Breast epithelium (tissue), 4 donors: ENCODE results near the gene NCS1. TPM values are rescaled to one million over a fixed set of nuclear protein-coding genes. Genes with fewer than 3 reads are reported as not detected.

Experiments
- DNase-seq, 2 donors: peaks; one replicate each; pipeline ENCODE4 v3.0.0-alpha.2; 2019; ENCODE audit warnings: low spot score in 2 of 2
- H3K27ac ChIP-seq, 2 donors: fragments of 200-600 bp; sonication (generic) in 1 of 2; one replicate each; pipeline ENCODE4 v1.5.1; 2016 to 2019; ENCODE audit warnings: mild to moderate bottlenecking in 1 of 2
- H3K27me3 ChIP-seq, 2 donors: fragments of 200-600 bp; sonication (generic) in 1 of 2; one replicate each; pipeline versions ENCODE4 v1.5.1 to v1.6.0; 2017 to 2019; ENCODE audit warnings: control low read depth in 1 of 2, mild to moderate bottlenecking in 1 of 2
- H3K36me3 ChIP-seq: fragments of 200-600 bp; one replicate; pipeline ENCODE4 v1.5.1; 2019
- H3K4me1 ChIP-seq, 2 donors: fragments of 200-600 bp; sonication (generic); one replicate each; pipeline ENCODE4 v1.5.1; 2016 to 2019; ENCODE audit warnings: control low read depth in 1 of 2
- H3K4me3 ChIP-seq, 3 donors: fragments of 200-600 bp; sonication (generic); 1 replicate in 2 of 3; 2 replicates in 1 of 3; pipeline ENCODE4 v1.5.1; 2016 to 2019; ENCODE audit warnings: mild to moderate bottlenecking in 3 of 3, moderate library complexity in 2 of 3
- H3K9me3 ChIP-seq, 2 donors: fragments of 200-600 bp; sonication (generic) in 1 of 2; one replicate each; pipeline ENCODE4 v1.5.1; 2016 to 2019; ENCODE audit warnings: control low read depth in 1 of 2
- CTCF ChIP-seq, 3 donors: fragments of 450-650 bp; IDR thresholded peaks; one replicate each; pipeline ENCODE4 v1.5.1; 2016 to 2017; ENCODE audit warnings: antibody characterized with exemption in 3 of 3, mild to moderate bottlenecking in 3 of 3, moderate library complexity in 3 of 3
- POLR2A ChIP-seq: fragments of 450-650 bp; IDR thresholded peaks from one replicate; pipeline ENCODE4 v1.6.1; 2016; ENCODE audit warnings: antibody characterized with exemption, mild to moderate bottlenecking, moderate library complexity
- POLR2AphosphoS5 ChIP-seq, 3 donors: sonication (generic); formaldehyde crosslinking; IDR thresholded peaks; one replicate each; pipeline ENCODE4 v1.6.1; 2017; ENCODE audit warnings: antibody characterized with exemption in 3 of 3
- intact Hi-C: fragments of 100-400 bp; cut with DNase I; formaldehyde crosslinking; loops from one replicate; pipeline ENCODE4 v1.15.1; 2023; ENCODE audit warnings: low total_unique reads
- total RNA-seq, 3 donors: library from RNA; depleted of rRNA; stranded (reverse); fragments of >200 nt; gene quantifications; one replicate each; pipeline ENCODE4 v1.1.0, GENCODE V29; 2016

NCS1 gene
- total RNA-seq, 3 donors from 2014 or later = 3.2 to 3.9 (median 3.4) TPM

GRCh38 chr9:130185017-130185416 lies 12.8 kb downstream of the NCS1 start:
- TF ChIP-seq CTCF (IDR thresholded peaks at IDR 0.05) (no peak), POLR2A (no peak), POLR2AphosphoS5 (IDR thresholded peaks at IDR 0.05) (no peak)
- intact Hi-C loops = no loop called here
- no peaks in the 10 kb centered on the region for H3K9me3 ChIP-seq
- H3K4me1 ChIP-seq = peaks cover 0 to 7% of the 10 kb centered on the region in 2 donors
- H3K36me3 ChIP-seq = no peaks in the 10 kb centered on the region
- DNase-seq = no peak
- peak overlapping the region; percentile 60 to 74 for H3K27ac ChIP-seq
- no peak overlapping the region for H3K4me3 ChIP-seq
- H3K27me3 ChIP-seq = no peaks in the 10 kb centered on the region

DNA sequence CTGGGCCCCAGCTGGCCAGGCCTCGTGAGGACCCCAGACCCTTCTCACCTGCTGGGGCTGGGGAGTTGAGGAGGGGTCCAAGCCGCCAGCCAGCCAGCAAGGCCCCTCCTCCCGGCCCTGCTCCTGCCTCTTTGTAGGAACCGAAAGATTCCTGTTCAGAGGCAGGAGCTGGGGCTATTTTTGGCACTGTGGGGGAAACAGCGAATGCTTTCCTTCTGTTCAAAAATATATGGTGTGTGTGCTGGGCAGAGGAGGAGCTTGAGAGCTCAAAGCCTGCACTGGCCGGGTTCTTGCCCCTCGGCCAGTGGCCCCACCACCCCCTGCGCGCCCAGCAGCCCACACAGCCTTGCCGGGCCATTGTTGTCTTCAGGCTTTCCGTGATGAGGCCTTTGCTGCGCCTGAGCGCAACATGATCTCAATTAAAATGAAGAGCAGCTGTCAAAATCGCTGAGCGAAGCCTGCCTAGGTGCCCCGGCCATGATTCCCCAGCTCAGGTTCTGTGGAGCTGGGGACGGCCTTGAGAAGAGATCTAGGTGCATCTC lies 13.4 kb downstream of the NCS1 start:
- H3K36me3 ChIP-seq = no peaks in the 10 kb centered on the region
- no peak for DNase-seq
- H3K27ac ChIP-seq = peak overlapping the region; percentile 60 to 74
- no peaks in the 10 kb centered on the region for H3K27me3 ChIP-seq
- H3K4me3 ChIP-seq = peak overlapping the region in 1 of 3 donors; percentile 17
- peaks cover 0 to 7% of the 10 kb centered on the region in 2 donors for H3K4me1 ChIP-seq
- intact Hi-C loops = no loop called here
- no peak for TF ChIP-seq CTCF (IDR thresholded peaks at IDR 0.05)
- TF ChIP-seq POLR2A = no peak
- no peak for TF ChIP-seq POLR2AphosphoS5 (IDR thresholded peaks at IDR 0.05)
- no peaks in the 10 kb centered on the region for H3K9me3 ChIP-seq

DNA sequence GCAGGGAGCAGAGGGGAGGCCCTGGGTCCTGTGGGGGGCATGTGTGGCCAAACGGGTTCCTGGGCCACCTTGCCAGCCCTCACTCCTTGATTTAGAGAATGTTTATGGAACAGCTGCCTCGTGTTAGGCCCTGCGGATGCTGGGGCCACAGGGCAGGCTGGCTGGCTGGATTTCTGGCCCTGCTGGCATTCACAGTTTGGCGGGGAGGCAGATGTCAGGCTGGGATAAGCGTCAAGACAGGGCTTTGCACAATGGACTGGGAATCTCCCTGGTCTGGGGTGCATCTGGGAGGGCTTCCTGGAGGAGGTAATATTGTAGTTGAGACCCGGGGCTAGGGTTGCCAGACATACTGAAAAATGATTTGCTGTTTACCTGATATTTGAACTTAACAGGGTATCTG lies 13.8 kb downstream of the NCS1 start:
- Histone ChIP-seq H3K4me3 (peak overlapping the region in 1 of 3 donors; percentile 17), H3K27ac (peak overlapping the region; percentile 60 to 74)

DNA sequence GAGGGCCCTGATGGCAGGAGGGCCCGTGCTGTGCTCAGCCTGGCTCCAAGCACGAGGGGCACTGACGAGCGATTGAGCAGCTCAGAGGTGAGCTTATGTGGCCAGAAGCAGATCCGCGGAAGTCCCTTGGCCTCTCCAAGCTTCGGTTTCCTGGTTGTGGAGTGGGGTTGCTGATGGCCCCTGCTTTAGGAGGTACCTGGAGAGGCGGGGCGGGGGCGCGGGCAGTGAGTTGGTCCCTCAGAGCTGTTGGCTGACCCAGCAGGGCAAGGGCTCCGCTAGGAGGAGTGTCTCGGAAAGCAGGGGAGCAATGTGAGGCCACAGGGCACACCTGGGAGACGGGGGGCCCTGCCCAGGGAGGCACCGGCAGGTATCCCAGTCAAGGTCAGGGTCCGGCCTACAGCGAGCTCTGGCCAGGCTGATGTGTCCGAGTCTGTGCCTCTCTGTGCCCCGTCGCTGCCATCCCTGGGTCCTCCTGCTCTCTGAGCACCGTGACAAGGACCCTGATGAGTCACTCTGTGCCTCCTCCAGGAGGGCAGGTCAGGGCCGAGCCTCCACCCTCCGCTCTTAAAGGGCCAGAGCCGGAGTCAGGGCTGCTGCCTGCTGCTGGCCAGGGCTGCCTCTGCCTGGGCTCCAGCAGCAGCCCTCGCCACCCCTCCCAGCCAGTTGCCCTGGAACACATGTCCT lies 14.8 kb downstream of the NCS1 start:
- Histone ChIP-seq H3K4me3 (peak overlapping the region; percentile 15 to 54 (median 47)), H3K36me3 (no peaks in the 10 kb centered on the region), H3K27ac (peak overlapping the region; percentile 54 to 63), H3K27me3 (no peaks in the 10 kb centered on the region), H3K4me1 (peaks cover 0 to 7% of the 10 kb centered on the region in 2 donors), H3K9me3 (no peaks in the 10 kb centered on the region)
- intact Hi-C loops = no loop called here
- DNase-seq = peak in 1 of 2 donors; percentile 51
- TF ChIP-seq POLR2AphosphoS5 (IDR thresholded peaks at IDR 0.05) (no peak), CTCF (IDR thresholded peaks at IDR 0.05) (no peak), POLR2A (no peak)

More for the DNA sequence above, 13.8 kb downstream of the NCS1 start:
- H3K9me3 ChIP-seq = no peaks in the 10 kb centered on the region
- DNase-seq = no peak
- TF ChIP-seq CTCF (IDR thresholded peaks at IDR 0.05) (no peak), POLR2A (no peak), POLR2AphosphoS5 (IDR thresholded peaks at IDR 0.05) (no peak)
- H3K4me1 ChIP-seq = peaks cover 0 to 7% of the 10 kb centered on the region in 2 donors
- intact Hi-C loops = no loop called here
- no peaks in the 10 kb centered on the region for H3K27me3 ChIP-seq
- H3K36me3 ChIP-seq = no peaks in the 10 kb centered on the region

DNA sequence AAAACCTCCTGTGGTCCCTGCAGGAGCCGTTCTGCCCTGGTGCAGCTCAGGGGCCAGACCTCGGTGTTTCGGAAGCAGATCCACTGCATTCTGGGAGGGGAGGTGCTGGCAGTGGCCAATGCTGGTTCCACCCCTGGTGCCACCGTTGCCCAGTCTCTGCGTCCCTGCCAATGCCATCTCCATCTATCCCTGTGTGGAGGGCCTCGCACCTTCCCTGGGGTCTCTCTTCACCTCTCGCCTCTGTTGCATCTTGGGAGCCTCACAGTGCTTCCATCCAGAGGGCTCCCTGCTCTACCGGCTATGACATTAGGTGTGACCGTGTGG lies 15.3 kb downstream of the NCS1 start:
- DNase-seq = no peak
- no peak for TF ChIP-seq CTCF (IDR thresholded peaks at IDR 0.05)
- TF ChIP-seq POLR2A = no peak
- no peak for TF ChIP-seq POLR2AphosphoS5 (IDR thresholded peaks at IDR 0.05)
- H3K4me1 ChIP-seq = peaks cover 0 to 7% of the 10 kb centered on the region in 2 donors
- intact Hi-C loops = no loop called here
- no peaks in the 10 kb centered on the region for H3K9me3 ChIP-seq
- peak overlapping the region in 2 of 3 donors; percentile 47 to 54 for H3K4me3 ChIP-seq
- no peaks in the 10 kb centered on the region for H3K27me3 ChIP-seq
- no peaks in the 10 kb centered on the region for H3K36me3 ChIP-seq
- H3K27ac ChIP-seq = peak overlapping the region in 1 of 2 donors; percentile 54
